Measurements from ENCODE around the gene RHOF. TPM values are rescaled to one million over a fixed set of nuclear protein-coding genes. Genes with fewer than 3 reads are reported as not detected.
A peak's percentile ranks its signal among the peaks of the same experiment; 100 is the strongest.

The RHOF gene
- total RNA-seq, 1 donor from 2014 or later = 31.9 TPM

DNA sequence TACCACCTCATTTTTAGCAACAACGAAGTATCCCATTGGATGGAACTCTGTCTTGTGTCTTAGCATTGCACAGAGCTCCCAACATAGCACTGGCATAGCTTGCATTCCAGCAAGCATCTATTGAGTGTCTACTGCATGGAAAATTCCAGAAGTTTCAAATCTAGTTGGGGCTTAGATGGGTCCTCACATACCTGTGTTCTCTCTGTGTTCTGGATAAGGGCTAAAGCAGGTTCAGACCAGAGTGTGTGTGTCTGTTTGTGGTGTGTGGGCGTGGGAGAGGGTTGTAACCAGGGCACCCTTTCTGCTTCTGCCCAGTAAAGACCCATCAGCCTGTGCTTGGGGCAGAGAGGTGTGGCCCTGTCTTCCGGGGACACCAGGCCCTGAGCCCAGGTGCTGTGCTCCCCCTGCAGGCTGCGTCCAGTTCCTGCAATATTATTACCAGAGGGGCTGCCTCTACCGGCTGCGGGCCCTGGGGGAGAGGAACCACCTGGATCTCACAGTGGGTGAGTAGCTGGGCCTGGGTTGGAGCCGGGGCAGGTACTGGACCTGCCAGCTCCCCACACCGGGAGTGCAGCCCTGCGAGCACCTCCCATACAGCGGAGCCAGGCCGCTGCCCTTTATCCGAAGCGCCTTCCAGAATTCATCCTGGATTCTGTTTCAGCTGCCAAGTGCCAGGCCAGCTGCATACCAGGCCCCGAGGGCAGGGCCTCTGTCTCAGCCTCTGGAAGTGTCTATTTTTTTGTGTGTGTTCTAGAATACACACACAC, 20.3 kb downstream of the RHOF start:
- Mint-ChIP-seq H3K9me3 (ENCODE audit: unreplicated experiment) (no peaks in the 10 kb centered on the region), H3K4me3 (ENCODE audit: unreplicated experiment) (no peak overlapping the region), H3K27me3 (ENCODE audit: low read depth, unreplicated experiment) (no peaks in the 10 kb centered on the region), H3K4me1 (ENCODE audit: low read depth, unreplicated experiment) (peaks cover 21% of the 10 kb centered on the region), H3K36me3 (ENCODE audit: low read depth, unreplicated experiment) (peaks cover 5% of the 10 kb centered on the region), H3K27ac (ENCODE audit: unreplicated experiment) (peak overlapping the region; percentile 20)
- TF ChIP-seq, protein P1, sequence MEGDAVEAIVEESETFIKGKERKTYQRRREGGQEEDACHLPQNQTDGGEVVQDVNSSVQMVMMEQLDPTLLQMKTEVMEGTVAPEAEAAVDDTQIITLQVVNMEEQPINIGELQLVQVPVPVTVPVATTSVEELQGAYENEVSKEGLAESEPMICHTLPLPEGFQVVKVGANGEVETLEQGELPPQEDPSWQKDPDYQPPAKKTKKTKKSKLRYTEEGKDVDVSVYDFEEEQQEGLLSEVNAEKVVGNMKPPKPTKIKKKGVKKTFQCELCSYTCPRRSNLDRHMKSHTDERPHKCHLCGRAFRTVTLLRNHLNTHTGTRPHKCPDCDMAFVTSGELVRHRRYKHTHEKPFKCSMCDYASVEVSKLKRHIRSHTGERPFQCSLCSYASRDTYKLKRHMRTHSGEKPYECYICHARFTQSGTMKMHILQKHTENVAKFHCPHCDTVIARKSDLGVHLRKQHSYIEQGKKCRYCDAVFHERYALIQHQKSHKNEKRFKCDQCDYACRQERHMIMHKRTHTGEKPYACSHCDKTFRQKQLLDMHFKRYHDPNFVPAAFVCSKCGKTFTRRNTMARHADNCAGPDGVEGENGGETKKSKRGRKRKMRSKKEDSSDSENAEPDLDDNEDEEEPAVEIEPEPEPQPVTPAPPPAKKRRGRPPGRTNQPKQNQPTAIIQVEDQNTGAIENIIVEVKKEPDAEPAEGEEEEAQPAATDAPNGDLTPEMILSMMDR (IDR thresholded peaks at IDR 0.05; ENCODE audit: insufficient read depth, low read depth, low read length) = peak; percentile 64
- no peak for TF ChIP-seq EZH2 (IDR thresholded peaks at IDR 0.05; ENCODE audit: insufficient read depth, low read length)
- Histone ChIP-seq H3K4me1 (ENCODE audit: insufficient read depth, low read length) (peaks cover 2% of the 10 kb centered on the region), H3K4me2 (ENCODE audit: low read length) (no peak overlapping the region), H3K27me3 (ENCODE audit: insufficient read depth, low read length) (no peaks in the 10 kb centered on the region), H3K27ac (ENCODE audit: low read depth, low read length) (no peak overlapping the region), H3K4me3 (ENCODE audit: insufficient read depth, low read depth, low read length) (no peak overlapping the region), H2AFZ (ENCODE audit: low read depth, low read length) (no peak overlapping the region), H3K9me3 (ENCODE audit: insufficient read depth, low read depth, low read length) (no peaks in the 10 kb centered on the region), H3K79me2 (ENCODE audit: insufficient read depth, low read length) (no peaks in the 10 kb centered on the region), H4K20me1 (ENCODE audit: insufficient read depth, low read length) (no peaks in the 10 kb centered on the region), H3K9ac (ENCODE audit: low read length) (no peak overlapping the region), H3K36me3 (ENCODE audit: insufficient read depth, low read length) (no peaks in the 10 kb centered on the region)
- DNase-seq (ENCODE audit: low read depth) (peak; percentile 36), FAIRE-seq (no peak)

DNA sequence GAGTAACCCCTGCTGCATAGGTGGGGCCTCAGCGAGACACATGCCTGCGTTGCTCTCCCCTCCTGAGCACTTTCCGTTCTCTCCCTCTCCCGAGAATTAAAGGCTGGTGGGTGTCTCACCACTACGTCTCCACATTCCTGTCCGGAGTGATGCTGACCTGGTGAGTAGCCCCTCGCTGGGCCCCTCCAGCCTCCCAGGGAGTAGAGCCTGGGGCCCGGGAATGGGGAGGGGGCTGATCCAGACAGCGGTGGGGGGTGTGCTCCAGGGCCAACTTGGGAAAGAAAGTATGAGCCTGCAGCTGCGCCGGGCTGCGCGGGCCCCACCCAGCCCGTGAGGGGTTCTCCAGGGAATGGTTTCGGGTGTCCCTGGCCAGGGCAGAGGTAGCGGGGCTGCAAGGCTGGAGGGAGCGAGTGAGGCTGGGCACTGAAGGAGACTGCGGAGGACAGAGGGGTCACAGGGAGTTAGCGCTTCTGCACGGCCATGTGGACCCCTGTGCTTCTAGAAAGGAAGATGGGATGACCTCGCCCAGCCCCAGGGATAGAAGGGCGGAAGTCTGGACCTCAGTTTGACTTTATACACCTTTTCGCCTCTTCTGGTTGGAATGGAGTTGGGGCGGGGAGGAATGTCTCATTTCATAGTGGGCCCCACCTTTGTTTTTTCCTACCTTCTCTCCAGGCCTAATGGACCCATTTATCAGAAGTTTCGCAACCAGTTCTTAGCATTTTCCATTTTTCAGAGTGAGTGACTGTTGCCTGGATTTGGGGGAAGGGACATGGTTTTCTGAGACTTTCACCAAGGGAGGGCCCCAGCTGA, 22.5 kb downstream of the RHOF start:
- H3K4me1 ChIP-seq (ENCODE audit: insufficient read depth, low read length) = peaks cover 21% of the 10 kb centered on the region
- Mint-ChIP-seq H3K36me3 (ENCODE audit: low read depth, unreplicated experiment) (peaks cover 11% of the 10 kb centered on the region), H3K27ac (ENCODE audit: unreplicated experiment) (no peak overlapping the region), H3K9me3 (ENCODE audit: unreplicated experiment) (no peaks in the 10 kb centered on the region), H3K4me1 (ENCODE audit: low read depth, unreplicated experiment) (peaks cover 29% of the 10 kb centered on the region), H3K27me3 (ENCODE audit: low read depth, unreplicated experiment) (no peaks in the 10 kb centered on the region), H3K4me3 (ENCODE audit: unreplicated experiment) (no peak overlapping the region)
- FAIRE-seq = no peak
- H3K79me2 ChIP-seq (ENCODE audit: insufficient read depth, low read length) = no peaks in the 10 kb centered on the region
- no peak overlapping the region for H2AFZ ChIP-seq (ENCODE audit: low read depth, low read length)
- no peak overlapping the region for H3K9ac ChIP-seq (ENCODE audit: low read length)
- H3K4me3 ChIP-seq (ENCODE audit: insufficient read depth, low read depth, low read length) = no peak overlapping the region
- TF ChIP-seq EZH2 (IDR thresholded peaks at IDR 0.05; ENCODE audit: insufficient read depth, low read length) = no peak
- TF ChIP-seq, protein P1 (IDR thresholded peaks at IDR 0.05; ENCODE audit: insufficient read depth, low read depth, low read length) = no peak
- no peaks in the 10 kb centered on the region for H3K36me3 ChIP-seq (ENCODE audit: insufficient read depth, low read length)
- no peaks in the 10 kb centered on the region for H4K20me1 ChIP-seq (ENCODE audit: insufficient read depth, low read length)
- no peak overlapping the region for H3K27ac ChIP-seq (ENCODE audit: low read depth, low read length)
- H3K4me2 ChIP-seq (ENCODE audit: low read length) = no peak overlapping the region
- DNase-seq (ENCODE audit: low read depth) = no peak
- no peaks in the 10 kb centered on the region for H3K27me3 ChIP-seq (ENCODE audit: insufficient read depth, low read length)
- H3K9me3 ChIP-seq (ENCODE audit: insufficient read depth, low read depth, low read length) = no peaks in the 10 kb centered on the region

All from astrocyte (in vitro differentiated cells and primary cell).